CD4-positive, alpha-beta memory T cell (primary cell): ENCODE data around the gene PWWP2B. TPM values are rescaled to one million over a fixed set of nuclear protein-coding genes. Genes with fewer than 3 reads are reported as not detected.

Source experiments
- CTCF ChIA-PET: fragments of 350-600 bp; sonication (Branson Sonifier 250); formaldehyde crosslinking; loops from one replicate; lab custom pipeline; 2021; ENCODE audit warnings: inconsistent platforms; ENCODE audit not compliant: partially characterized antibody; lab: Charles Lee
- POLR2A ChIA-PET: fragments of 350-600 bp; sonication (Branson Sonifier 250); formaldehyde crosslinking; loops from one replicate; lab custom pipeline; 2021; ENCODE audit not compliant: partially characterized antibody; lab: Charles Lee
- DNase-seq, 5 donors: peaks; one replicate each; pipeline versions ENCODE4 v3.0.0 to v3.0.0-alpha.2; 2020 to 2022; ENCODE audit warnings: mixed read lengths in 1 of 5
- H3K27ac ChIP-seq: one replicate; pipeline ENCODE4 v1.7.0; 2013; ENCODE audit warnings: low read depth, low read length
- H3K27me3 ChIP-seq: 2 replicates; pipeline ENCODE4 v1.7.0; 2013; ENCODE audit warnings: mild to moderate bottlenecking, low read length, moderate library complexity; ENCODE audit not compliant: insufficient read depth
- H3K36me3 ChIP-seq: 2 replicates; pipeline ENCODE4 v1.7.0; 2013; ENCODE audit warnings: mild to moderate bottlenecking, low read length, moderate library complexity; ENCODE audit not compliant: insufficient read depth
- H3K4me1 ChIP-seq: 2 replicates; pipeline ENCODE4 v1.7.0; 2013; ENCODE audit warnings: mild to moderate bottlenecking, low read length, moderate library complexity; ENCODE audit not compliant: insufficient read depth
- H3K4me3 ChIP-seq, 2 donors: one replicate each; pipeline ENCODE4 v1.7.0; 2013; ENCODE audit warnings: low read length in 2 of 2, mild to moderate bottlenecking in 1 of 2
- H3K9me3 ChIP-seq, 2 donors: one replicate each; pipeline ENCODE4 v1.7.0; 2013; ENCODE audit warnings: low read length in 2 of 2, control low read depth in 1 of 2; ENCODE audit not compliant: control insufficient read depth in 1 of 2
- H3K27ac Mint-ChIP-seq, 7 donors: one replicate each; pipeline ENCODE4 v1.8.0; 2020 to 2021; ENCODE audit warnings: mixed read lengths in 7 of 7, mild to moderate bottlenecking in 6 of 7, inconsistent platforms in 3 of 7, moderate library complexity in 3 of 7
- H3K27me3 Mint-ChIP-seq, 2 donors: one replicate each; pipeline ENCODE4 v1.8.0; 2020 to 2021; ENCODE audit warnings: mixed read lengths in 2 of 2
- H3K36me3 Mint-ChIP-seq, 2 donors: one replicate each; pipeline ENCODE4 v1.8.0; 2020 to 2021; ENCODE audit warnings: mixed read lengths in 2 of 2, inconsistent platforms in 1 of 2, mild to moderate bottlenecking in 1 of 2
- H3K4me1 Mint-ChIP-seq, 4 donors: one replicate each; pipeline ENCODE4 v1.8.0; 2020 to 2021; ENCODE audit warnings: mixed read lengths in 4 of 4, mild to moderate bottlenecking in 1 of 4
- H3K4me3 Mint-ChIP-seq, 8 donors: one replicate each; pipeline ENCODE4 v1.8.0; 2020 to 2021; ENCODE audit warnings: mixed read lengths in 8 of 8, mild to moderate bottlenecking in 7 of 8, moderate library complexity in 6 of 8, inconsistent platforms in 3 of 8
- H3K9me3 Mint-ChIP-seq, 8 donors: one replicate each; pipeline ENCODE4 v1.8.0; 2020 to 2021; ENCODE audit warnings: mixed read lengths in 8 of 8, mild to moderate bottlenecking in 5 of 8, inconsistent platforms in 3 of 8, moderate library complexity in 1 of 8
- intact Hi-C: fragments of 100-400 bp; cut with micrococcal nuclease; formaldehyde crosslinking; loops from one replicate; pipeline ENCODE4 v1.15.1; 2023
- polyA plus RNA-seq, 2 donors: library from polyadenylated mRNA; unstranded; fragments of 300-500 nt; fragmentation: Illumina TruSeq; gene quantifications; one replicate each; pipeline ENCODE4 v1.2.3, GENCODE V29; 2021
- total RNA-seq, 2 experiments: library from RNA; stranded (reverse); gene quantifications; one replicate each; pipeline ENCODE4 v1.2.3, GENCODE V29; 2021

PWWP2B gene
- total and polyA plus RNA-seq, 4 experiments from 2014 or later = 0.92 to 9.9 (median 6.3) TPM

DNA sequence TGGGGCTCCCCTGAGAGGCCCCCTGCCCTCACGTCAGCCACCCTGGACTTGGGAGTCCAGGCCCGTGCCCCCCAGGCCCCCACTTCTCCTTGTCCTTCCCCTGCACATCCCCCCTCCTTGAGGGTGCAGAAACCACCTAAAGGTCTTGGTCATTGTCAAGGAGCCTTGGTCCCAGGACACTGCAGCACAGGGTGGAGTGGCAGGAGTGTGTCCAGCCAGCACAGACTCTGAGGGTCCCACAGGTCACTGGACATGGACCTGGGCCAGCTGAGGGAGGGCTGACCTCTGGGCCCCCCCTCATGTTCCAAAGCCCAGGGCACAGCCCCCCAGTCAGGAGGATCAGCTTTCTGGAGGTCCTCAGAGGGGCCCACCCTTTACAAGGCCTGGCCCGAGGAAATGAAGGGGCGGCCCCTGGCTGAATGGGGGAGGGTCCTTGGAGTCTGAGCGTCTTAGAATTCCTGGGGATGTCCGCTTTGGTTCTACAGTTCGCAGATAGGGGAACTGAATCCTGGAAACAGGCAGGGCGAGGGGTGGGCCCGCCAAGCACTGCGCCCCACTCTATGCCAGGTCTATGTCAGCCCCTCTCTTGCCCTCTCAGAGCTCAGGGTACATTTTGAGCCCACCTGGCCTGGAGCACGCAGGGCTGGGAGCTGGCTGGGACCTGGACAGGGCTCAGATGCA is 54.0 kb downstream of the PWWP2B start:
- intact Hi-C loops = loop anchor here (5.0 kb wide), 1 partner anchor 549 kb away; the partner anchor contains the start of gene PPP2R2D
- Mint-ChIP-seq H3K27me3 (no peaks in the 10 kb centered on the region), H3K4me3 (no peak overlapping the region), H3K9me3 (no peaks in the 10 kb centered on the region), H3K36me3 (no peaks in the 10 kb centered on the region), H3K4me1 (peaks cover 12 to 55% (median 28%) of the 10 kb centered on the region in 4 donors), H3K27ac (peak overlapping the region; percentile 83 to 98 (median 92))
- H3K4me1 ChIP-seq = peaks cover 50% of the 10 kb centered on the region
- H3K4me3 ChIP-seq = no peak overlapping the region
- DNase-seq = no peak
- H3K9me3 ChIP-seq = no peaks in the 10 kb centered on the region
- POLR2A ChIA-PET = no interaction called here
- H3K27ac ChIP-seq = peak overlapping the region; percentile 86
- CTCF ChIA-PET = no interaction called here
- no peaks in the 10 kb centered on the region for H3K27me3 ChIP-seq
- no peaks in the 10 kb centered on the region for H3K36me3 ChIP-seq

DNA sequence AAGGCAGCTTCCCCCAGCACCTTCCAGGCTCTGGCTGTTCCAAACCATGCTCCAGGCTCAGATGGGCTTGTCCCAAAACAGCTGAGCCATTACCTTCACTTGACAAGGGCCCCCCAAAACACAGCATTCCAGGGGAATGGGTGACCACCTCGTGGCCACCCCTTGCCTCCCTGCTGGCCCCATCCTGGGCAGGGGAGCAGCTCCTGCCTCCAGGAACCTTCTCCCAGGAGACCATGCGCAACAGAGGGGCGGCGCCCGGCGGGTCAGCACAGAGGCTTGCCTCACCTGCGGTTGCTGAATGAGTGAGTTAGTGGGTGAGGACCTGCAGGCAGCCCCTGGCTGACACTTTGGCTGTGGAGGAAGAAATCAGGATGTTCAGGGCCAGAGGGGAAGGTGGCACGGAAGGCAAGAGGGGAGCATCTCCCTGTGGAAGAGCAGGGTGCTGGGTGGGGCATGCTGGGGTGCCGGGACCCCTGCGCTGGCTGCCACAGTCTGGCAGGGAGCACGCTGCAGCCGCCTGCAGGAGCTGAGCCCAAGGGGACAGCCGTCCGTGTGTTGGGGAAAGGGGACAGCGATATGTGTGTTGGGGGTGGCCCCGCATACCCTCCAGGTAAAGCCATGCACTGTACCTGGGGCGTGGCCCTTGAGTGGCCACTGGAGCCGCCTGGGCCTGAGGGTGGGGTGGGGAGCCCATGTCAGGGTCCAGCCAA is 54.7 kb downstream of the PWWP2B start:
- no peaks in the 10 kb centered on the region for H3K9me3 ChIP-seq
- Mint-ChIP-seq H3K27ac (peak overlapping the region; percentile 83 to 98 (median 92)), H3K4me3 (peak overlapping the region in 1 of 8 donors; percentile 13), H3K27me3 (no peaks in the 10 kb centered on the region), H3K4me1 (peaks cover 10 to 48% (median 23%) of the 10 kb centered on the region in 4 donors), H3K9me3 (no peaks in the 10 kb centered on the region), H3K36me3 (no peaks in the 10 kb centered on the region)
- no peaks in the 10 kb centered on the region for H3K36me3 ChIP-seq
- H3K4me3 ChIP-seq = no peak overlapping the region
- peaks cover 43% of the 10 kb centered on the region for H3K4me1 ChIP-seq
- H3K27ac ChIP-seq = peak overlapping the region; percentile 86
- CTCF ChIA-PET = interaction anchor here (1.2 to 1.6 kb wide), 2 partner anchors 54 to 64 kb away, joined by 3 to 4 read pairs; no protein-coding TSS in a partner anchor
- DNase-seq = no peak
- POLR2A ChIA-PET = interaction anchor here (1.0 to 1.6 kb wide), 4 partner anchors 18 to 64 kb away, joined by 3 to 5 read pairs (median 4); partner anchors contain the start of gene PWWP2B
- no peaks in the 10 kb centered on the region for H3K27me3 ChIP-seq
- intact Hi-C loops = loop anchor here (2.0 to 5.0 kb wide), 5 partner anchors 85 to 549 kb away; partner anchors contain the start of genes INPP5A, LRRC27 and PPP2R2D

DNA sequence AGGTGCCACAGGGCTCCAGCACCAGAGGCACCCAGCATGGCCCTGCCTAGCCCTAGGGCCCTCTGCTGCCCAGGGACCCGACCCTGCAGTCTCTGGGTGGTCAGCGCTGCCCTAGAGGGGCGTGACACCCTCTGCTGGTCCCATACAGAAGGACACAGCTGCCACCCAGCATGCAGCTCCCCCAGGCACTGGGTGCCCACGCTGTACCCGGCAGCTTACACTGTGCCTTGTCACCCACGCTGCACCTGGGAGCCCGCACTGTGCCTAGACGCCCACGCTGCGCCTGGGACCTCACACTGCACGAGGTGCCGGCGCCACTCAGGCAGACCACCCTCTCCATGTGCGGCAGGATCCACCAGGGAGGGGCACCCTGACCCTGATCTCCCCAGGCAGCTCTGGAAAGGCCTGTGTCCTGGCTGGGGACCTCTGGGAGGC is 55.2 kb downstream of the PWWP2B start:
- POLR2A ChIA-PET = interaction anchor here (1.0 to 1.6 kb wide), 4 partner anchors 18 to 65 kb away, joined by 3 to 5 read pairs (median 4); partner anchors contain the start of gene PWWP2B
- Histone ChIP-seq H3K4me3 (no peak overlapping the region), H3K9me3 (no peaks in the 10 kb centered on the region), H3K27ac (peak overlapping the region; percentile 86), H3K27me3 (no peaks in the 10 kb centered on the region), H3K36me3 (no peaks in the 10 kb centered on the region), H3K4me1 (peaks cover 37% of the 10 kb centered on the region)
- DNase-seq = no peak
- peak overlapping the region; percentile 83 to 98 (median 95) for H3K27ac Mint-ChIP-seq
- peak overlapping the region in 2 of 8 donors; percentile 8 to 79 for H3K4me3 Mint-ChIP-seq
- no peaks in the 10 kb centered on the region for H3K27me3 Mint-ChIP-seq
- peaks cover 10 to 43% (median 20%) of the 10 kb centered on the region in 4 donors for H3K4me1 Mint-ChIP-seq
- H3K9me3 Mint-ChIP-seq = no peaks in the 10 kb centered on the region
- intact Hi-C loops = loop anchor here (2.0 to 5.0 kb wide), 5 partner anchors 85 to 550 kb away; partner anchors contain the start of genes INPP5A, LRRC27 and PPP2R2D
- CTCF ChIA-PET = interaction anchor here (1.2 to 1.6 kb wide), 2 partner anchors 55 to 65 kb away, joined by 3 to 4 read pairs; no protein-coding TSS in a partner anchor
- H3K36me3 Mint-ChIP-seq = no peaks in the 10 kb centered on the region

DNA sequence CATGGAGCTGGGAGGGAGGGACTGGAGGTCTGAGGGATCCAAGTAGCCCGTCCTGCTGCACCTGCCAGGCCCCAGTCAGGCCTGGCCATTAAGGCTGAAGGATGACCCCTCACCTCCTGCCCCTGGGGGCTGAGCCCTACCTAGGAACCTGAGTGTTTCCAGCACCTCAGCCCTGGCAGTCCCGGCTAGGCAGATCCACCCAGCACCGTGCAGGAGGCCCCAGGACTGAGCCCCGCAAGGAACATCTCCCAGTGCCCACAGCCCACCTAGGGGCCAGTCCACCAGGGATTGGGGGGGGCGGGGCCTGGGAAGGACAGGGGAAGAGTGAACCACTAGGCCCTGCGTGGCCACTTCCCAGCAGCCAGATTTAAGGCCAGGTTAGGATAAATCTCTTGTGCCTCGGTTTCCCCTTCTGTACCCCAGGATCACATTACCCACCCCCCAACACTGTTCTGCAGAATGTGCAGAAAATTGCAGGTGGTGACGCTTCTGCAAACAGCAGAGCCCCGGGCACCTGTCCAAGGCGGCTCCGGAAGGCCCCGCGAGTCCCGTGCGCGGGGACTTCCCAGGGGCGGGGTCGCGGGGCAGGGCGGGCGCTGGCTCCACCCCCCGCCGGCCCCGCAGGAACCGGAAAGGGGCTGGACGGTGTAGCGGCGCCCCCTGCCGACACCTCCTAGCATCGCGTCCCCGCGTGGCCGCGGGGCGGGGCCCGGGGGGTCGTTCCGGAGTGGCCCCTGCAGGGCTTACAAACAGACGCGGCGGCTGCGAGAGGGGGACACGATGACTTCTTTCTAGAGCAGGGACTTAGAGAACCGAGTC is 55.9 kb downstream of the PWWP2B start:
- H3K36me3 Mint-ChIP-seq = no peaks in the 10 kb centered on the region
- H3K27me3 ChIP-seq = no peaks in the 10 kb centered on the region
- ChIA-PET POLR2A (interaction anchor here (1.0 to 1.6 kb wide), 3 partner anchors 19 to 63 kb away, joined by 3 to 5 read pairs (median 4); partner anchors contain the start of gene PWWP2B), CTCF (interaction anchor here (1.0 to 2.5 kb wide), 5 partner anchors 55 to 183 kb away, joined by 3 to 7 read pairs (median 4); no protein-coding TSS in a partner anchor)
- no peaks in the 10 kb centered on the region for H3K36me3 ChIP-seq
- peaks cover 6 to 37% (median 15%) of the 10 kb centered on the region in 4 donors for H3K4me1 Mint-ChIP-seq
- peaks cover 31% of the 10 kb centered on the region for H3K4me1 ChIP-seq
- H3K9me3 Mint-ChIP-seq = no peaks in the 10 kb centered on the region
- peak overlapping the region in 6 of 8 donors; percentile 45 to 79 (median 56) for H3K4me3 Mint-ChIP-seq
- peak overlapping the region; percentile 83 to 98 (median 95) for H3K27ac Mint-ChIP-seq
- DNase-seq = peak; percentile 91 to 92 (median 91)
- H3K27ac ChIP-seq = peak overlapping the region; percentile 86
- no peaks in the 10 kb centered on the region for H3K27me3 Mint-ChIP-seq
- peak overlapping the region in 1 of 2 donors; percentile 32 for H3K4me3 ChIP-seq
- intact Hi-C loops = loop anchor here (1.0 to 5.0 kb wide), 6 partner anchors 65 to 551 kb away; partner anchors contain the start of genes INPP5A, LRRC27 and PPP2R2D
- H3K9me3 ChIP-seq = no peaks in the 10 kb centered on the region

DNA sequence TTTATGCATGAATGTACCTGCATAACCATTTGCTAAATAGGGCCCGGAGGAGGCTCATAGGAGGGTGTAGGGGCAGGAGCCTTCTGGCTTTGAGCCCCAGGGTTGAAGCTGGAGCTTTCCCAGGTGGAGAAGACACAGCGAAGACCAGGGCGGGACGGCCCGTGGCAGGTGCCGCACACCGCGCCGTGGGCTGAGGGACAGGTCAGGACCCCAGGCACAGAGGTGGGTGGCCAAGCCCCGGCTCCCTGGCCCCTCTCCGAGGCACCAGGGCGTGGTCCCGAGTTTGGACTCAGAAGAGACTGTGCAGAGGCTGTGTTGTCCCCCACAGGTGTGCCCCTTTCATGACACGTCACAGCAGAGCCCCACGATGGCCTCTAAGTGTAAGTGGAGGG is 56.5 kb downstream of the PWWP2B start:
- POLR2A ChIA-PET = no interaction called here
- Histone ChIP-seq H3K27ac (no peak overlapping the region), H3K4me3 (no peak overlapping the region)

More for the DNA sequence above, 56.5 kb downstream of the PWWP2B start:
- no peaks in the 10 kb centered on the region for H3K36me3 ChIP-seq
- Mint-ChIP-seq H3K27ac (peak overlapping the region in 6 of 7 donors; percentile 15 to 83 (median 55)), H3K9me3 (no peaks in the 10 kb centered on the region), H3K27me3 (no peaks in the 10 kb centered on the region), H3K4me3 (no peak overlapping the region), H3K4me1 (peaks cover 4 to 32% (median 11%) of the 10 kb centered on the region in 4 donors), H3K36me3 (no peaks in the 10 kb centered on the region)
- DNase-seq = no peak
- CTCF ChIA-PET = interaction anchor here (0.6 to 2.5 kb wide), 9 partner anchors 62 to 182 kb away, joined by 3 to 21 read pairs (median 4); no protein-coding TSS in a partner anchor
- H3K9me3 ChIP-seq = no peaks in the 10 kb centered on the region
- peaks cover 26% of the 10 kb centered on the region for H3K4me1 ChIP-seq
- intact Hi-C loops = loop anchor here (1.0 to 5.0 kb wide), 6 partner anchors 65 to 551 kb away; partner anchors contain the start of genes INPP5A, LRRC27 and PPP2R2D
- H3K27me3 ChIP-seq = no peaks in the 10 kb centered on the region
